Measurements from ENCODE around the gene USP35. TPM values are rescaled to one million over a fixed set of nuclear protein-coding genes. Genes with fewer than 3 reads are reported as not detected.

Gene USP35
- total and polyA plus RNA-seq, 2 donors (not counting 1 experiment from before 2014, with no cell fraction given), result 4.8 to 6.0 TPM

DNA sequence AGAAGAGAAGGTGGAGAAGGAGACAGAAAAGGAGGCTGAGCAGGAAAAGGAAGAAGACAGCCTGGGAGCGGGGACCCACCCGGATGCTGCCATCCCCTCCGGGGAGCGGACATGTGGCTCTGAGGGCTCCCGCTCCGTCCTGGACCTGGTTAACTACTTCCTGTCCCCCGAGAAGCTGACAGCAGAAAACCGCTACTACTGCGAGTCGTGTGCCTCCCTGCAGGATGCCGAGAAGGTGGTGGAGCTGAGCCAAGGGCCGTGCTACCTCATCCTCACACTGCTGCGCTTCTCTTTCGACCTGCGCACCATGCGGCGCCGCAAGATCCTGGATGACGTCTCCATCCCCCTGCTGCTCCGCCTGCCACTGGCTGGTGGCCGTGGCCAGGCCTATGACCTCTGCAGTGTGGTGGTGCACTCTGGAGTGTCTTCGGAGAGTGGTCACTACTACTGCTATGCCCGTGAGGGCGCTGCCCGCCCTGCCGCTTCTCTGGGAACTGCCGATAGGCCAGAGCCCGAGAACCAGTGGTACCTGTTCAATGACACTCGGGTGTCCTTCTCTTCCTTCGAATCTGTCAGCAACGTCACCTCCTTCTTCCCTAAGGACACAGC lies 21.4 kb downstream of the USP35 start:
- intact Hi-C loops (cut with micrococcal nuclease), result no loop called here
- no peak overlapping the region for H3K9ac ChIP-seq (ENCODE audit: low read length)
- no peak for ATAC-seq (ENCODE audit: low read depth)
- H3K4me3 Mint-ChIP-seq, result no peak overlapping the region
- H3K4me2 ChIP-seq (replicated peaks; ENCODE audit: low read depth, low read length, poor library complexity, severe bottlenecking), result no peak overlapping the region
- peaks cover 0 to 2% of the 10 kb centered on the region in 2 experiments for H3K36me3 ChIP-seq (replicated peaks in 1 of 2; ENCODE audit: control extremely low read depth in 1 of 2, control insufficient read depth in 1 of 2, extremely low read depth in 1 of 2, insufficient read depth in 2 of 2, low read length in 1 of 2)
- H3K27ac Mint-ChIP-seq, result no peak overlapping the region
- no peaks in the 10 kb centered on the region for H3K27me3 Mint-ChIP-seq
- no peak for TF ChIP-seq EZH2 (IDR thresholded peaks at IDR 0.05; ENCODE audit: borderline replicate concordance, insufficient read depth, low read depth, low read length, poor library complexity, severe bottlenecking)
- TF ChIP-seq, protein P1, sequence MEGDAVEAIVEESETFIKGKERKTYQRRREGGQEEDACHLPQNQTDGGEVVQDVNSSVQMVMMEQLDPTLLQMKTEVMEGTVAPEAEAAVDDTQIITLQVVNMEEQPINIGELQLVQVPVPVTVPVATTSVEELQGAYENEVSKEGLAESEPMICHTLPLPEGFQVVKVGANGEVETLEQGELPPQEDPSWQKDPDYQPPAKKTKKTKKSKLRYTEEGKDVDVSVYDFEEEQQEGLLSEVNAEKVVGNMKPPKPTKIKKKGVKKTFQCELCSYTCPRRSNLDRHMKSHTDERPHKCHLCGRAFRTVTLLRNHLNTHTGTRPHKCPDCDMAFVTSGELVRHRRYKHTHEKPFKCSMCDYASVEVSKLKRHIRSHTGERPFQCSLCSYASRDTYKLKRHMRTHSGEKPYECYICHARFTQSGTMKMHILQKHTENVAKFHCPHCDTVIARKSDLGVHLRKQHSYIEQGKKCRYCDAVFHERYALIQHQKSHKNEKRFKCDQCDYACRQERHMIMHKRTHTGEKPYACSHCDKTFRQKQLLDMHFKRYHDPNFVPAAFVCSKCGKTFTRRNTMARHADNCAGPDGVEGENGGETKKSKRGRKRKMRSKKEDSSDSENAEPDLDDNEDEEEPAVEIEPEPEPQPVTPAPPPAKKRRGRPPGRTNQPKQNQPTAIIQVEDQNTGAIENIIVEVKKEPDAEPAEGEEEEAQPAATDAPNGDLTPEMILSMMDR (IDR thresholded peaks at IDR 0.05), result no peak
- no peaks in the 10 kb centered on the region for H3K9me3 Mint-ChIP-seq (ENCODE audit: insufficient read depth)
- no peaks in the 10 kb centered on the region for H3K9me3 ChIP-seq (ENCODE audit: control extremely low read depth in 1 of 3, control insufficient read depth in 2 of 3, insufficient read depth in 1 of 3, low read length in 2 of 3)
- no peak overlapping the region for H2AFZ ChIP-seq (ENCODE audit: insufficient read depth, low read depth, low read length, poor library complexity, severe bottlenecking)
- H3K27me3 ChIP-seq (replicated peaks in 1 of 4; ENCODE audit: control extremely low read depth in 1 of 4, control insufficient read depth in 3 of 4, insufficient read depth in 4 of 4, low read length in 3 of 4), result no peaks in the 10 kb centered on the region
- no peaks in the 10 kb centered on the region for H3K79me2 ChIP-seq (ENCODE audit: control insufficient read depth, insufficient read depth, low read length)
- H3K27ac ChIP-seq (ENCODE audit: low read length in 2 of 2), result no peak overlapping the region
- H3K4me1 ChIP-seq (ENCODE audit: control insufficient read depth in 2 of 2, insufficient read depth in 2 of 2, low read length in 2 of 2), result no peaks in the 10 kb centered on the region
- no peak for DNase-seq
- H3K4me3 ChIP-seq (ENCODE audit: control extremely low read depth in 1 of 5, extremely low read depth in 1 of 5, insufficient read depth in 1 of 5, low read depth in 2 of 5, low read length in 4 of 5), result no peak overlapping the region
- 95% methylated on average over 28 of the region's 31 CpGs for WGBS (ENCODE audit: insufficient coverage)
- H4K20me1 ChIP-seq (ENCODE audit: control insufficient read depth, insufficient read depth, low read length, poor library complexity, severe bottlenecking), result no peaks in the 10 kb centered on the region
- H3K4me1 Mint-ChIP-seq, result no peaks in the 10 kb centered on the region
- ChIA-PET CTCF (no interaction called here), POLR2A (no interaction called here)

DNA sequence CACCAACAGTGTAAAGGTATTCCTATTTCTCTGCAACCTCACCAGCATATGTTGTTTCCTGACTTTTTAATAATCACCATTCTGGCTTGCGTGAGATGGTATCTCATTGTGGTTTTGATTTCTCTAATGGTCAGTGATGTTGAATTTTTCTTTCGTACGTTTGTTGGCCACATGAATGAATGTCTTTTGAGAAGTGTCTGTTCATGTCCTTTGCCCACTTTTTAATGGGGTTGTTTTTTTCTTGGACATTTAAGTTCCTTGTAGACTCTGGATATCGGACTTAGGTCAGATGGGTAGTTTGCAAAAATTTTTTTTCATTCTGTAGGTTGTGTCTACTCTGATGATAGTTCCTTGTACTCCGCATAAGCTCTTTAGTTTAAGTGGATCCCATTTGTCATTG lies 22.8 kb downstream of the USP35 start:
- Histone ChIP-seq H3K4me2 (replicated peaks; ENCODE audit: low read depth, low read length, poor library complexity, severe bottlenecking) (no peak overlapping the region), H3K4me1 (ENCODE audit: control insufficient read depth in 2 of 2, insufficient read depth in 2 of 2, low read length in 2 of 2) (no peaks in the 10 kb centered on the region), H3K36me3 (replicated peaks in 1 of 2; ENCODE audit: control extremely low read depth in 1 of 2, control insufficient read depth in 1 of 2, extremely low read depth in 1 of 2, insufficient read depth in 2 of 2, low read length in 1 of 2) (peaks cover 0 to 7% of the 10 kb centered on the region in 2 experiments), H4K20me1 (ENCODE audit: control insufficient read depth, insufficient read depth, low read length, poor library complexity, severe bottlenecking) (no peaks in the 10 kb centered on the region), H3K9ac (ENCODE audit: low read length) (no peak overlapping the region), H3K27ac (ENCODE audit: low read length in 2 of 2) (no peak overlapping the region), H3K4me3 (ENCODE audit: control extremely low read depth in 1 of 5, extremely low read depth in 1 of 5, insufficient read depth in 1 of 5, low read depth in 2 of 5, low read length in 4 of 5) (no peak overlapping the region), H3K27me3 (replicated peaks in 1 of 4; ENCODE audit: control extremely low read depth in 1 of 4, control insufficient read depth in 3 of 4, insufficient read depth in 4 of 4, low read length in 3 of 4) (no peaks in the 10 kb centered on the region), H3K79me2 (ENCODE audit: control insufficient read depth, insufficient read depth, low read length) (no peaks in the 10 kb centered on the region), H2AFZ (ENCODE audit: insufficient read depth, low read depth, low read length, poor library complexity, severe bottlenecking) (no peak overlapping the region), H3K9me3 (ENCODE audit: control extremely low read depth in 1 of 3, control insufficient read depth in 2 of 3, insufficient read depth in 1 of 3, low read length in 2 of 3) (no peaks in the 10 kb centered on the region)
- Mint-ChIP-seq H3K27ac (no peak overlapping the region), H3K27me3 (no peaks in the 10 kb centered on the region), H3K9me3 (ENCODE audit: insufficient read depth) (no peaks in the 10 kb centered on the region), H3K4me3 (no peak overlapping the region), H3K4me1 (no peaks in the 10 kb centered on the region)
- ATAC-seq (ENCODE audit: low read depth) (no peak), DNase-seq (no peak)
- WGBS (ENCODE audit: insufficient coverage), result 100% methylated on average over 3 of the region's 5 CpGs
- intact Hi-C loops (cut with micrococcal nuclease), result no loop called here
- ChIA-PET POLR2A (interaction anchor here (0.7 kb wide), 1 partner anchor 363 kb away, joined by 6 read pairs; no protein-coding TSS in a partner anchor), CTCF (no interaction called here)
- TF ChIP-seq EZH2 (IDR thresholded peaks at IDR 0.05; ENCODE audit: borderline replicate concordance, insufficient read depth, low read depth, low read length, poor library complexity, severe bottlenecking), result no peak
- TF ChIP-seq, protein P1 (IDR thresholded peaks at IDR 0.05), result no peak
